Lower leg skin (tissue), 3 donors: Measurements from ENCODE around the gene CUEDC2.

Source experiments
- CTCF ChIP-seq, 3 donors: fragments of 450-650 bp; IDR thresholded peaks; one replicate each; pipeline ENCODE4 v1.5.1; 2016; ENCODE audit warnings: antibody characterized with exemption in 3 of 3, mild to moderate bottlenecking in 3 of 3, moderate library complexity in 2 of 3
- POLR2A ChIP-seq, 2 donors: fragments of 450-650 bp; IDR thresholded peaks; one replicate each; pipeline ENCODE4 v1.6.1; 2016 to 2017; ENCODE audit warnings: antibody characterized with exemption in 2 of 2, mild to moderate bottlenecking in 1 of 2, moderate library complexity in 1 of 2

- TF ChIP-seq POLR2A (IDR thresholded peaks at IDR 0.05) (no peak), CTCF (IDR thresholded peaks at IDR 0.05) (no peak)
Observed at GRCh38 chr10:102394801-102395399, 37.5 kb downstream of the CUEDC2 start.
